ENCODE measurements around the gene BANK1.

- TF ChIP-seq GLIS3 (CRISPR knock-in tag; IDR thresholded peaks at IDR 0.05) (no peak), TSHZ2 (CRISPR knock-in tag; IDR thresholded peaks at IDR 0.05) (no peak), RARB (CRISPR knock-in tag; IDR thresholded peaks at IDR 0.05) (no peak), CREB5 (CRISPR knock-in tag; IDR thresholded peaks at IDR 0.05; ENCODE audit: low read depth) (no peak), ZNF70 (CRISPR knock-in tag; IDR thresholded peaks at IDR 0.05) (no peak), ARNTL (CRISPR knock-in tag; IDR thresholded peaks at IDR 0.05; ENCODE audit: borderline replicate concordance, low read depth) (no peak), ZC3H10 (CRISPR knock-in tag; IDR thresholded peaks at IDR 0.05) (no peak), PATZ1 (CRISPR knock-in tag; IDR thresholded peaks at IDR 0.05; ENCODE audit: borderline replicate concordance) (no peak), TOX (CRISPR knock-in tag; IDR thresholded peaks at IDR 0.05; ENCODE audit: borderline replicate concordance) (no peak), TCF4 (CRISPR knock-in tag; IDR thresholded peaks at IDR 0.05; ENCODE audit: borderline replicate concordance) (no peak), ESRRG (CRISPR knock-in tag; IDR thresholded peaks at IDR 0.05) (no peak), ZFP30 (CRISPR knock-in tag; IDR thresholded peaks at IDR 0.05) (no peak)
Observed at GRCh38 chr4:101885574-101885973, 95.0 kb downstream of the BANK1 start.
